GM21529 (cell line): ENCODE results near the gene PDE6H.

Source experiments
- ATAC-seq: cut with Tn5 transposase; IDR thresholded peaks from one replicate; pipeline ENCODE4 v1.9.1; 2021; ENCODE audit not compliant: unreplicated experiment

PDE6H gene

DNA sequence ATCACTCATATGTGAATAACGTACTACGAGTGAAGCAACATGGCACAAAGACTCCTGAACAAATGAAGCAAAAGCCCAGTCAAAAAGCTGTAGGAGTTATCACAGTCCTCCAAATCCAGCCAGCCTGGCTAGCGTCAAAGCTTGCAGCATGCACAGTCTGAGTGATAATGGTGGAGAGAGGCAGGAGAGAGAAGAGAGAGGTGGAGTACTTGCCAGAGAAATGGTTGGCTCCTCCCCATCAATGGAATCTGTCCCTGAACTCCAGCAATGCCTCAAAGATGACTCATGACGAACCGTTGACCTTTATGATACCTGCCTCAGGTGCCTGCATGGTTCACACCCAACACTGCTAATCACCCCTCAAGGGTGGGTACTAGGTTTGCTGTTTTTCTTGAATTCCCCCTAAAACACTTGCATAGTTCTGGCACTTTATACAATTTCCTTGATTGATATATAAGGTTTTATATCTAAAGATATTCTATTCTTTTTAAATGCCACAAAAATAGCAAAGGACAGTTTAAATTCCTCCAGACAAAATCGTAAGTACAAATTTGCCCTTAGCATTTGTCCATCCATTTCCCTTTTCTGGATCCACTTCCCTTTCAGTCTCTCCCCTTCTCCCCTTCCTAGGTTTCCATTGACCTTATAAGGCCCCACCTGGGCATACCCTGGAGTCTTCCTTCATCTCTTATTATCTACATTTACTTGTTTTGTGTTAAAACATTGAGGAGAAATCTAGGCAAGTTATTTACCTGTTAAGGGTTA, 21.7 kb upstream of the PDE6H start:
- no peak for ATAC-seq

- ATAC-seq: no peak
Observed at GRCh38 chr12:14951851-14952250, 21.0 kb upstream of the PDE6H start.

DNA sequence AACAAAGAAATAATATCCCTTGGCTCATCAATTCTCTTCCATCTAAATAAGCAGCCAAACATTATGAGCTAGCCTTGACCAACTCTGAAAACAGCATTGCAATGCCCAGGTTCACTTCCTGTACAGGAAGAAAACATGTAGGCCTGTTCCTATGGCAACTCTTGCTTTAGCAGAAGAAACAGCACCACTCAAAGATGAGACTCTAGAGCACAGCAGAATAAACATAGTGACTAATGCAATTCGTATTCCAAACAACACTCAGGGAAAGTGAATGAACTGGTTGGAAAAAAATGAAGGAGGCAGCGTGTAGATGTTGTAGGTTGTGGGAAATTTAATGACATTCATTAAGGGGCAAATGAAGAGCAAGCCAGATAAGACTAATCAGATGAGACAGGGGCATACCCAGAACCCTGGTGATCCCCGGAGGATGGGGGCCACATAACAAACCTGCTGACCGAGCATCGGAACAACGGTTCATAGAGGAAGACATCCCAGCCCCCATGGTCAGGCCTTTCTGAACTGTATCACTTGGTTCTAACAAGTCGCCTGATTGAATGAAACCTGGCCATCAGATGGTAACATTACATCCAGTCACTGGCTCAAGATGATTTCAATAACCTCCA, 20.4 kb upstream of the PDE6H start:
- peak; percentile 54 for ATAC-seq

GRCh38 chr12:14953752-14954151, 19.1 kb upstream of the PDE6H start:
- ATAC-seq: no peak

DNA sequence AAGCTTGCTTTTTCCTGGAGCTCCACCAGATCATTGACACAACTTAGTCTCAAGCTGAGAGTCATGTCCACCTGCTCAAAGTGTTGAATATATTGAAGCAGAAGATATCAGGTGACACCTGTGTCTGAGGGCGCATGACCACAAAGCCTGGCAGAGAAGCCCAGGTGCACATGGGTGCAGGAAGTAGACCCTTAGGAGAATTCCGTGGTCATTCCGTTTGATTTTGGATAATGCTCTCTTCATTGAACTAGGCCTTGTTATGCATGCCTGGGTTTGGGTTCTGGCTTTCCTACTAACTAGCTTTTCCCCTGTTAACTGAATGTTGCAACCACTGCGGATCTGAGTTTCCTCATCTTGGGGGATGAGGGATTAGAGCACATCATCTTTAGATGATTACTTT, 18.6 kb upstream of the PDE6H start:
- ATAC-seq: no peak

- ATAC-seq: peak; percentile 40
Observed at GRCh38 chr12:14956024-14956891, 16.6 kb upstream of the PDE6H start.

DNA sequence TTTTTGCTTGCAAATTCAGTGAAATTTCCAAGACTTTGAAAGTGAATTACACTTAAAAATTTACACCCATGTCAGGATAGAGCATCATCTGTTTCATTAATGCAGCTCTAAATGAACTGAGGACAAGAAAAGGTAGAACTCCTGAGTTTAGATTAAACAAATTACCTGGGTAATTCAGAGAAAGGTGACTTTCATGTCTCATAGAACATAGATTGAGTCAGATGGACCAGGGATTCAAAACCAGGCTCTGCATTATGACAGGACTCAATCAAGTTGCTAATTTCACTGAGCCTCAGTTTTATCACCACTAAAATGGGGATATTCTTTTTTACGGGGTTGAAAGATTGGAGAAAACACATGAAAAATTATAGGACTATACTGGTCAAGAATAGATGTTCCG, 15.9 kb upstream of the PDE6H start:
- ATAC-seq: no peak

DNA sequence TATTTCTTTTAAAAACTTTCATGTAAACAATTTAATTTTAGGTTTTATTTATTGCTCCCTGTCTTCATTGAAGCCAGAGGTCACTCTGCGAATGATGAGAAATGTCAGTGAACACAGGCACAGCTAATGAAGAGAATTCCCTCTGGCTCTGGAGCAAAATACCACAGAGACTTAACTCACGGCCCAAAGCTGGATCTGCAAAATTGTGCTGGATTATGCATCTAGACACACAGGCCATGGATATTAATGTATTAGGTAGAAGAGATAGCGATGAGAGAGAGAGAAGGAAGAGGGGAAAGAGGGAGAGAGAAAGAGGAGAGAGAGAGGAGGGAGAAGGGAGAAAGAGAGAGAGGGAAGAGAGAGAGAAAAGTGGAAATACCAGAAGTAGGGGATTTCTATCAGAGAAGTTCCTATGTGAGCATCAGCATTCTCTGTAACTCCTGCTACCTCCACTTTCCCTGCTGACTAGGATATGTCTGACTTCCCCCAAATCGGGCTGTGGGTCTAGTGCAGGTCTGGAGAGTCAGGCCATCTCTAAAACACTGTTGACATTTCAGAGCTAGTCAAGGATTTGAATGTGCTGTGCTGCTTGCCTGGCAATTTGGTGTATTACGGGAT, 15.2 kb upstream of the PDE6H start:
- no peak for ATAC-seq

DNA sequence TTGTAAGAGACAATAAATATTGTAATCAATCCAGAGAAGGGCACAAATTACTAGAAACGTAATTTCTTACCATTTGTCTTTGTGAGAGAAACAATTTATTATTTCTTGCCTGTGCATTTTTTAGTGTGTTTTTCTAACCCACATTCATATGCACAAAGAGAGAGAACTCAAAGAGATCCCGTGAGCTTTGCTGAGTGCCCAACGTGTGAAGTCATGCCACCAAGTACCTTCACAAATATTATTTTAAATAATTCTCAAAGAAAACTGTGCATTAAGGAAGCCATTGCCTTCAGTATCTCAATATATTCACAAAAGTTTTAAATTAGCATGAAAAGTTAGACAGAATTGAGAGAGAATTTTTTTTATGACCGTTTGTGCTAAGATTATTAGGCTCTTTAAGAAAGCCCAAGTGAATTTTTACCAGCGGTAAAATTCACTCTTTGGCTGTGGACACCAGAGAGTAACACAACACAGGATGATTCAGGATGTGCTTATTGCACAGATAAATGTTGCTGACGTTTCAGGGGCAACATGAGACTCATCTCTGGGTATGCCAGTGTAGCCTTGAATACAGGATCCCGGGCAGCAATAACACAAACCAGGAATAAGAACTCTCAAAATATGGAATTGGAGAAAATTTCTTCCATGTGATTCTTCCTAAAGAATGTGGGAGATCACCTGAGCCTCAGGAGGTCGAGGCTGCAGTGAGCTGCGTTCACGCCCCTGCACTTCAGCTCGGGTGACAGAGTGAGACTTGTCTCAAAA, 14.3 kb upstream of the PDE6H start:
- no peak for ATAC-seq

DNA sequence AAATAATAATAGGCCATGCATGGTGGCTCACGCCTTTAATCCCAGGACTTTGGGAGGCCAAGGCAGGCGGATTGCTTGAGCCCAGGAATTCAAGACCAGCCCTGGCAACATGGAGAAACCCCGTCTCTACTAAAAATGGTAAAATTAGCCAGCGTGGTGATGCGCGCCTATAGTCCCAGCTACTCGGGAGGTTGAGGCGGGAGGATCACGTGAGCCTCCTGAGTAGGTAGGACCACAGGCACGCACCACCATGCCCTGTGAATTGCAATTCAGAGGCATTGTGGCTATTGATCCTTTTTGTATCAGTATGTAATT, 13.8 kb upstream of the PDE6H start:
- no peak for ATAC-seq

- ATAC-seq: no peak
Observed at GRCh38 chr12:14959463-14959862, 13.4 kb upstream of the PDE6H start.

DNA sequence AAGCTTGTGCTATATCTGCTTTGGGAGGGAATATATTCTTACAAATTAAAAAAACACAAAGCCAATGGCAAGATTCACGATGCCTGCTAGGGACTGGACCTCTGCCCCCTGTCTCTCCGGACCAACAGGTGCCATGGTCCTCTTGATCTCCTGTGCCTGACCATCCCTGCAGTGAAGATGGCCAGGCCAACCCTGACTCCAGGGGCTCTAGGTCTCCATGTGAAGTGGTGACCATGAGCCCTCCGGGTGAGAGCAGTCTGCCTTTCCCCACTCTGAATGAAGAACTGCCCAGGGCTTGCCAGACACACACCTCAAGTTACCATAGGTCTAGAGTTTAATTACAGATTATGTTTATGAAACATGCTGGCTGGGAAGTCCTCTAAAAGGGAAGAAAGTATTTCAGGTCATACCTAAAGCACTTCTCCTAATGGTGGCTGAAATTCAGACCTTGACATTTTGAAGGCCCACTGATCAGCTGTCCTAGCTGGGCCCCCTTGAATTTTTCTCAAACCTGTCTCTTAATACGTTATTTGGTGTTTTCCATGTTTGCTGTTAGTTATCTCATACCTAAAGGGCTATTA, 12.8 kb upstream of the PDE6H start:
- no peak for ATAC-seq

GRCh38 chr12:14960548-14961465, 12.0 kb upstream of the PDE6H start:
- peak; percentile 35 for ATAC-seq

DNA sequence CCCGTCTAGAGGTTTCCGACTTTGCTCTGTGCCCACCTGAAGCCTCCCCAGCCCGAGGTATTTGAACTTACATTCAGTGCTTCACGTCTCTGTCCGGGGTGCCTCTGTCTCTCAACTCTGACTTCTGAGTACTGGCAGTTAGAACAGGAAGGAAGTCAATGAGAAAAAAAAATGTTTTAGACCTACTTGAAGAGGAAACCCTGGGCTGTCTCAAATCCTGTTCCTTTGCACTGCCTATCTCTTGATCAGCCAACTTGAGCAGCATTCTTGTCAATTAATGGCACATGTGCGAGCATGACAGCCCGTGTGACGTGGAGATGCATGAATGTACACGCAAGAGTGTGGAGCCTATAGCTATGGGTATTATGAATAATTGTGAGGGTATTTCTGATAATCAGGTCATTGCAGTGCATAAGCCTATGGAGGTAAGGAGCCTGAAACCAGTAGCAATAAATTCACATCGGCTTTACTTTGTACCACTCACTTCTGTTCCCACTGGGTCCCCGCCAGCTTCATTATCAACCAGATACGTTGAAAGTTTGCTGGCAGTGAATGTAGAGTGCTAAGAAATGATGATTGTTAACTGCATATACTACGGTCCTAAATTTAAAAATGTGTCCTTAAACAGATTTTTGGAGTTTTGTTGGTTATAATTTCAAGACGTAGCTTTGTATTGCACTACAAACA, 11.2 kb upstream of the PDE6H start, which contains the start of gene ARHGDIB:
TSS of gene ARHGDIB (minus strand) at position 136 of the 687 bp plus-strand sequence. CDS start 10,889 bp downstream, outside the sequence.
- ATAC-seq: peak; percentile 63

DNA sequence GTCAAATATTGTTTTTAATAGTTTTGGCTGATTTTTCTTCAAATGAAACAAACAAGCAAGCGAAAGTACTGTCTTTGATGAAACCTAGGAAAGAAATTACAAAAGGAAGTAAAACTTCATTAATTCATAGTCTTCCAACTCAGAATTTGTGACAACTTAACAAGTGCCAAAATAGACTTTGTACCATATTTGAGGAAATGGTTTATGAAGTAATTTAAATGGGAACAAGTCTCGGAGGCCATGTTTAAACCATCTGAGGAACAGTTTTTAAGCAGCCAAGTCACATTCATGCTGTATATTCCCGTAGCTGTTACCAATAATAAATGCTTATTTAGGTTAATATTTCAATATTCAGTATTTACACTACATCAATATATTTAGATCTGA, 10.7 kb upstream of the PDE6H start:
- ATAC-seq: no peak

DNA sequence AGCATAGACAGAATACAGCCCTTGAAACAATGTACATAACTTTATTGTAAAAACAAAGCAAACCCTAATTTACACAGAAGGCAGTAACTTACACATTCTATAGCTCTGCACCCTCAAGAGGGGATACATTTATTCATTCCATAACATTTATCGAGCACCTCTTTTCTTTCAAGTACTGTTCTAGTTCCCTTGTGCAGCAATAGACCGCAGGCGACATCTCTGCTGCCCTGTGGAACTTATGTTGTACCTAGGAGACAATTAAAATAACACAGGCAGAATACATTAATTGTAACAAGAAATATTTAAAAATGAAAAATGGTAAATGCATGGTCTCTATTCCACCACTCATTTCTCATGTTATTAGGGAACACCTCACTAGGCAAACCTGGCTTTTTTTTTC, 10.0 kb upstream of the PDE6H start:
- ATAC-seq: no peak

DNA sequence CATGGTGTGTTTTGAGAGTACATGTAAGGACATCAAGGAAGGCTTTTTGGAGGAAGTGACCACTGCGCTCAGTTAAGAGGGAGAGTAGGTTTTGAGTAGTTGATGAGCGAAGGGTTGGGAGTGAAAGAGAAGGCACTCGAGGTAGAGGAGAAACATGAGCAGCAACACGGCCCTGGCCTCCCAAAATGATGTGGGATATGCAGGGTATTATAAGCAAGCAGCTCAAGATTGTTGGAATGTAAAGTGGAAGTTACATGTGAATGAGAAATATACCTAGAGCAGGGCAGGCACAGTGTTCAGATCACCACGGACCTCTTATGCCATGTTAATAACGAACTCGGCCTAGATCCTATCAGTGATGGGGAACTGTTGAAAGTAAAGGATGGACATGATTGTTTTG, 9.3 kb upstream of the PDE6H start:
- ATAC-seq: no peak

GRCh38 chr12:14964406-14964805, 8.4 kb upstream of the PDE6H start:
- ATAC-seq: no peak

GRCh38 chr12:14965221-14965620, 7.6 kb upstream of the PDE6H start:
- no peak for ATAC-seq
